Naive thymus-derived CD8-positive, alpha-beta T cell (primary cell): ENCODE results near the gene ACTRT2. TPM values are rescaled to one million over a fixed set of nuclear protein-coding genes. Genes with fewer than 3 reads are reported as not detected.

Source experiments
- ATAC-seq, 2 donors: fragments of 150-1000 bp; cut with Tn5 transposase in 1 of 2; sonication (Bioruptor Pico), chemical (Tn5 transposase) in 1 of 2; 1 replicate in 1 of 2; 2 replicates in 1 of 2; pipeline ENCODE4 v1.10.0; 2021; ENCODE audit warnings: mild to moderate bottlenecking in 2 of 2, moderate library complexity in 2 of 2
- POLR2A ChIA-PET: fragments of 350-600 bp; sonication (Branson Sonifier 250); formaldehyde crosslinking; loops from one replicate; lab custom pipeline; 2021; ENCODE audit warnings: antibody characterized with exemption; lab: Charles Lee
- DNase-seq, 10 donors: peaks; one replicate each; pipeline versions ENCODE4 v3.0.0 to v3.0.0-alpha.2; 2020 to 2022
- H3K27ac Mint-ChIP-seq, 10 donors: one replicate each; pipeline ENCODE4 v1.8.0; 2020 to 2022; ENCODE audit warnings: mild to moderate bottlenecking in 10 of 10, mixed read lengths in 10 of 10, moderate library complexity in 4 of 10, inconsistent platforms in 1 of 10
- H3K27me3 Mint-ChIP-seq, 5 donors: one replicate each; pipeline ENCODE4 v1.8.0; 2021 to 2022; ENCODE audit warnings: mixed read lengths in 5 of 5
- H3K36me3 Mint-ChIP-seq, 3 donors: one replicate each; pipeline ENCODE4 v1.8.0; 2020 to 2022; ENCODE audit warnings: mixed read lengths in 3 of 3, mild to moderate bottlenecking in 2 of 3, inconsistent platforms in 1 of 3
- H3K4me1 Mint-ChIP-seq, 4 donors: one replicate each; pipeline ENCODE4 v1.8.0; 2021 to 2022; ENCODE audit warnings: mixed read lengths in 4 of 4
- H3K4me3 Mint-ChIP-seq, 10 donors: one replicate each; pipeline ENCODE4 v1.8.0; 2020 to 2022; ENCODE audit warnings: mild to moderate bottlenecking in 10 of 10, mixed read lengths in 10 of 10, moderate library complexity in 6 of 10, inconsistent platforms in 1 of 10
- H3K9me3 Mint-ChIP-seq, 9 donors: one replicate each; pipeline ENCODE4 v1.8.0; 2020 to 2022; ENCODE audit warnings: mixed read lengths in 9 of 9, mild to moderate bottlenecking in 3 of 9, inconsistent platforms in 1 of 9, moderate library complexity in 1 of 9
- polyA plus RNA-seq, 3 donors: library from polyadenylated mRNA; unstranded; fragments of 300-500 nt; fragmentation: Illumina TruSeq; gene quantifications; one replicate each; pipeline ENCODE4 v1.2.3, GENCODE V29; 2021
- total RNA-seq, 8 experiments: library from RNA in 2 of 8; stranded (reverse) in 2 of 8; gene quantifications; one replicate each; pipeline ENCODE4 v1.2.3 and lab custom pipeline; 2021 to 2026

The ACTRT2 gene
- total and polyA plus RNA-seq, 5 experiments from 2014 or later: not detected

GRCh38 chr1:2985694-2986548 lies 35.3 kb upstream of the ACTRT2 start:
- no peak for ATAC-seq
- POLR2A ChIA-PET: no interaction called here
- peaks cover 0 to 4% (median 0%) of the 10 kb centered on the region in 9 donors for H3K9me3 Mint-ChIP-seq
- no peak overlapping the region for H3K27ac Mint-ChIP-seq
- H3K4me1 Mint-ChIP-seq: peaks cover 0 to 1% (median 0%) of the 10 kb centered on the region in 4 donors
- no peaks in the 10 kb centered on the region for H3K36me3 Mint-ChIP-seq
- DNase-seq: no peak
- H3K27me3 Mint-ChIP-seq: peaks cover 0 to 20% (median 0%) of the 10 kb centered on the region in 5 donors
- no peak overlapping the region for H3K4me3 Mint-ChIP-seq

GRCh38 chr1:2986549-2987305 lies 34.5 kb upstream of the ACTRT2 start:
- ATAC-seq (no peak), DNase-seq (peak in 1 of 10 donors; percentile 55)
- POLR2A ChIA-PET: no interaction called here
- Mint-ChIP-seq H3K36me3 (no peaks in the 10 kb centered on the region), H3K4me3 (no peak overlapping the region), H3K27ac (peak overlapping the region in 1 of 10 donors; percentile 40), H3K9me3 (peaks cover 0 to 4% (median 0%) of the 10 kb centered on the region in 9 donors), H3K27me3 (peaks cover 0 to 21% (median 0%) of the 10 kb centered on the region in 5 donors), H3K4me1 (no peaks in the 10 kb centered on the region)

GRCh38 chr1:2987773-2988172 lies 33.5 kb upstream of the ACTRT2 start:
- peaks cover 0 to 24% (median 4%) of the 10 kb centered on the region in 5 donors for H3K27me3 Mint-ChIP-seq
- POLR2A ChIA-PET: no interaction called here
- no peak overlapping the region for H3K4me3 Mint-ChIP-seq
- DNase-seq (peak in 1 of 10 donors; percentile 37), ATAC-seq (no peak)
- no peaks in the 10 kb centered on the region for H3K4me1 Mint-ChIP-seq
- H3K9me3 Mint-ChIP-seq: peaks cover 0 to 7% (median 0%) of the 10 kb centered on the region in 9 donors
- no peak overlapping the region for H3K27ac Mint-ChIP-seq
- no peaks in the 10 kb centered on the region for H3K36me3 Mint-ChIP-seq

- peaks cover 0 to 12% (median 0%) of the 10 kb centered on the region in 9 donors for H3K9me3 Mint-ChIP-seq
- no peaks in the 10 kb centered on the region for H3K36me3 Mint-ChIP-seq
- no peak for ATAC-seq
- peaks cover 0 to 26% (median 5%) of the 10 kb centered on the region in 5 donors for H3K27me3 Mint-ChIP-seq
- H3K27ac Mint-ChIP-seq: no peak overlapping the region
- DNase-seq: peak in 1 of 10 donors; percentile 27
- H3K4me3 Mint-ChIP-seq: peak overlapping the region in 1 of 10 donors; percentile 13
- H3K4me1 Mint-ChIP-seq: no peaks in the 10 kb centered on the region
- POLR2A ChIA-PET: no interaction called here
Observed at GRCh38 chr1:2988256-2988655, 33.0 kb upstream of the ACTRT2 start.

- peaks cover 0 to 21% (median 6%) of the 10 kb centered on the region in 9 donors for H3K9me3 Mint-ChIP-seq
- H3K4me1 Mint-ChIP-seq: no peaks in the 10 kb centered on the region
- ATAC-seq: no peak
- H3K27me3 Mint-ChIP-seq: peaks cover 0 to 26% (median 5%) of the 10 kb centered on the region in 5 donors
- H3K36me3 Mint-ChIP-seq: peaks cover 0 to 4% (median 0%) of the 10 kb centered on the region in 3 donors
- no peak overlapping the region for H3K4me3 Mint-ChIP-seq
- POLR2A ChIA-PET: no interaction called here
- no peak for DNase-seq
- H3K27ac Mint-ChIP-seq: peak overlapping the region in 2 of 10 donors; percentile 11 to 46
Observed at GRCh38 chr1:2989185-2989584, 32.1 kb upstream of the ACTRT2 start.

- H3K27me3 Mint-ChIP-seq: peaks cover 0 to 26% (median 5%) of the 10 kb centered on the region in 5 donors
- peak in 1 of 10 donors; percentile 45 for DNase-seq
- no peaks in the 10 kb centered on the region for H3K4me1 Mint-ChIP-seq
- POLR2A ChIA-PET: no interaction called here
- no peak overlapping the region for H3K4me3 Mint-ChIP-seq
- H3K36me3 Mint-ChIP-seq: peaks cover 0 to 8% (median 0%) of the 10 kb centered on the region in 3 donors
- H3K9me3 Mint-ChIP-seq: peaks cover 0 to 26% (median 9%) of the 10 kb centered on the region in 9 donors
- no peak for ATAC-seq
- no peak overlapping the region for H3K27ac Mint-ChIP-seq
Observed at GRCh38 chr1:2989976-2990375, 31.3 kb upstream of the ACTRT2 start.

- Mint-ChIP-seq H3K9me3 (peaks cover 0 to 27% (median 10%) of the 10 kb centered on the region in 9 donors), H3K27me3 (peaks cover 0 to 26% (median 5%) of the 10 kb centered on the region in 5 donors), H3K36me3 (peaks cover 0 to 8% (median 0%) of the 10 kb centered on the region in 3 donors), H3K4me1 (no peaks in the 10 kb centered on the region), H3K27ac (no peak overlapping the region), H3K4me3 (no peak overlapping the region)
- DNase-seq: peak in 1 of 10 donors; percentile 24
- ATAC-seq: no peak
- POLR2A ChIA-PET: no interaction called here
Observed at GRCh38 chr1:2990376-2991115, 30.7 kb upstream of the ACTRT2 start.

GRCh38 chr1:2991753-2992495 lies 29.3 kb upstream of the ACTRT2 start:
- H3K4me3 Mint-ChIP-seq: no peak overlapping the region
- POLR2A ChIA-PET: no interaction called here
- ATAC-seq: no peak
- peaks cover 0 to 38% (median 14%) of the 10 kb centered on the region in 9 donors for H3K9me3 Mint-ChIP-seq
- peaks cover 0 to 17% (median 5%) of the 10 kb centered on the region in 5 donors for H3K27me3 Mint-ChIP-seq
- H3K27ac Mint-ChIP-seq: no peak overlapping the region
- DNase-seq: peak in 1 of 10 donors; percentile 59
- H3K36me3 Mint-ChIP-seq: peaks cover 0 to 8% (median 0%) of the 10 kb centered on the region in 3 donors
- no peaks in the 10 kb centered on the region for H3K4me1 Mint-ChIP-seq

GRCh38 chr1:2998503-2999100 lies 22.7 kb upstream of the ACTRT2 start:
- Mint-ChIP-seq H3K4me3 (no peak overlapping the region), H3K27me3 (peaks cover 5 to 32% (median 10%) of the 10 kb centered on the region in 5 donors), H3K27ac (no peak overlapping the region), H3K9me3 (peaks cover 0 to 32% (median 18%) of the 10 kb centered on the region in 9 donors), H3K36me3 (peaks cover 0 to 8% (median 0%) of the 10 kb centered on the region in 3 donors), H3K4me1 (no peaks in the 10 kb centered on the region)
- ATAC-seq (no peak), DNase-seq (no peak)
- POLR2A ChIA-PET: no interaction called here

GRCh38 chr1:2999138-2999537 lies 22.1 kb upstream of the ACTRT2 start:
- ATAC-seq (no peak), DNase-seq (no peak)
- no peak overlapping the region for H3K27ac Mint-ChIP-seq
- H3K9me3 Mint-ChIP-seq: peaks cover 0 to 27% (median 14%) of the 10 kb centered on the region in 9 donors
- peaks cover 0 to 5% (median 0%) of the 10 kb centered on the region in 3 donors for H3K36me3 Mint-ChIP-seq
- H3K27me3 Mint-ChIP-seq: peaks cover 5 to 36% (median 10%) of the 10 kb centered on the region in 5 donors
- H3K4me3 Mint-ChIP-seq: no peak overlapping the region
- POLR2A ChIA-PET: no interaction called here
- no peaks in the 10 kb centered on the region for H3K4me1 Mint-ChIP-seq

- no peak for DNase-seq
- Mint-ChIP-seq H3K36me3 (peaks cover 0 to under 1% (median 0%) of the 10 kb centered on the region in 3 donors), H3K27me3 (peaks cover 5 to 39% (median 10%) of the 10 kb centered on the region in 5 donors), H3K4me1 (no peaks in the 10 kb centered on the region), H3K9me3 (peaks cover 0 to 22% (median 10%) of the 10 kb centered on the region in 9 donors), H3K4me3 (no peak overlapping the region), H3K27ac (no peak overlapping the region)
- POLR2A ChIA-PET: no interaction called here
- no peak for ATAC-seq
Observed at GRCh38 chr1:2999571-2999970, 21.7 kb upstream of the ACTRT2 start.
